ENCODE results near the gene AGXT2.

AGXT2 gene

DNA sequence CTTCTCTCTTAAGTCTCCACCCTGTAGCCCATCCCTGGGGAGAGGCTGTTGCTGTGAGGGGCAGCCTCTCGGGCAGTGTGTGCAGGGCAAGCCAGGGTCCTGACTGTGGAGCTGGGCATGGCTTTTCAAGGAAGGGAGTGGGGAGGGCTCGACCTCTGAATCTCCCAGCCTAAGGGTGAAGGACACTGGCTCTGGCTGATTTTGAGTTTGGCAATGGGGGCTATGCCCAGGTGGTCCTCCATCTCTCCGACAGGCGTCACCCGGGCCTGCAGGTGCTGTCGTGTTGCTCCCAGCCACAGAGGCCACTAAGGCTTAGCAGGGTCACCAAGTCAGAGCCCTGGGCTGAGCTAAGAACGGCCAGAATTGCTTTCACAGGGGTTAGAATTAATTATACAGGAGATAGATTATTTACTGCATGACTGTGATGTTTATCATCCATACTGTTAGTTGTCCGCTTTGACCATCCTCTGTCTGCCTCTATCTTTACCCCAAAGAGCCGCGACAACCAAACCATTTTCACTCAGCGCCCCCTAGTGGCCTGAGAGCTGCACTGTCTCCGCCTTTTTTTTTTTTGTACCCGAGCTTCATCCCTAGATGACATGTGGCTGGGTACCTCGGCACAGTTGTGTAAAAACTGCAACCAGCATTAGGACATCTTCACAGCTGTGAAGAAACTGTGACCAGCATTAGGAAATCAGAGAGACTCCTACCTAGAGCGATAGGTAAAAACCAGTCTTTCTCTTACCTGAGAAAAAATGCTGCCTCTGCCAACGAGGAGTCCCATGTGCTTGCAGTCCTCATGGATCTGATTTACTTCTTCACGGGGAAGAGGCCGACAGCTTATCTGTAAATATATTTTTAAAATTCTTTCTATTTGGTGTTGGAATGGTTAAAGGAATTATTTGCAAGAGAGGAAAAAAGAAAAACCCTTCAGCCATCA is 44.5 kb downstream of the AGXT2 start:
- H3K9me3 ChIP-seq = no peaks in the 10 kb centered on the region
- H3K4me3 ChIP-seq (ENCODE audit: low read depth in 1 of 2, low read length in 1 of 2) = no peak overlapping the region
- H3K27ac ChIP-seq = no peak overlapping the region
- TF ChIP-seq, protein P1, sequence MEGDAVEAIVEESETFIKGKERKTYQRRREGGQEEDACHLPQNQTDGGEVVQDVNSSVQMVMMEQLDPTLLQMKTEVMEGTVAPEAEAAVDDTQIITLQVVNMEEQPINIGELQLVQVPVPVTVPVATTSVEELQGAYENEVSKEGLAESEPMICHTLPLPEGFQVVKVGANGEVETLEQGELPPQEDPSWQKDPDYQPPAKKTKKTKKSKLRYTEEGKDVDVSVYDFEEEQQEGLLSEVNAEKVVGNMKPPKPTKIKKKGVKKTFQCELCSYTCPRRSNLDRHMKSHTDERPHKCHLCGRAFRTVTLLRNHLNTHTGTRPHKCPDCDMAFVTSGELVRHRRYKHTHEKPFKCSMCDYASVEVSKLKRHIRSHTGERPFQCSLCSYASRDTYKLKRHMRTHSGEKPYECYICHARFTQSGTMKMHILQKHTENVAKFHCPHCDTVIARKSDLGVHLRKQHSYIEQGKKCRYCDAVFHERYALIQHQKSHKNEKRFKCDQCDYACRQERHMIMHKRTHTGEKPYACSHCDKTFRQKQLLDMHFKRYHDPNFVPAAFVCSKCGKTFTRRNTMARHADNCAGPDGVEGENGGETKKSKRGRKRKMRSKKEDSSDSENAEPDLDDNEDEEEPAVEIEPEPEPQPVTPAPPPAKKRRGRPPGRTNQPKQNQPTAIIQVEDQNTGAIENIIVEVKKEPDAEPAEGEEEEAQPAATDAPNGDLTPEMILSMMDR (IDR thresholded peaks at IDR 0.05) = peak; percentile 74
- peaks cover 4% of the 10 kb centered on the region for H3K27me3 ChIP-seq
- no peaks in the 10 kb centered on the region for H3K4me1 ChIP-seq (ENCODE audit: control insufficient read depth in 1 of 2, insufficient read depth in 1 of 2, low read depth in 1 of 2, low read length in 1 of 2)
- H3K36me3 ChIP-seq = no peaks in the 10 kb centered on the region

DNA sequence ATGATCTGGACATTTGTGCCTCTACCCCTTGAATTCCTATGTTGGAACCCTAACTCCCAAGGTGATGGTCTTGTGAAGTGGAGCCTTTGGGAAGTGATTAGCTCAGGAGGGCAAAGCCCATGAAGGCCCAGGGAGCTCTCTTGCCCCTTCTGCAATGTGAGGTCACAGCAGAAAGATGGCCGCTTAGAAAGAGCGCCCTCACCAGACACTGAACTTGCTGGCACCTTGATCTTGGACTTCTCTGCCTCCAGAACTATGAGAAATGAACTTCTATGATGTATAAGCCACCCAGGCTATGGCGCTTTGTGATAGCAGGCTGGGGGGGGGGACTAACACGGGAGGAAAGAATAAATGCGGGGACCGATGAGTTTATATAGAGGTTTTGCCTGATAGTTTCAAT is 45.3 kb downstream of the AGXT2 start:
- Histone ChIP-seq H3K9me3 (no peaks in the 10 kb centered on the region), H3K27ac (no peak overlapping the region), H3K4me1 (ENCODE audit: control insufficient read depth in 1 of 2, insufficient read depth in 1 of 2, low read depth in 1 of 2, low read length in 1 of 2) (no peaks in the 10 kb centered on the region), H3K4me3 (ENCODE audit: low read depth in 1 of 2, low read length in 1 of 2) (no peak overlapping the region), H3K36me3 (no peaks in the 10 kb centered on the region), H3K27me3 (no peaks in the 10 kb centered on the region)
- TF ChIP-seq, protein P1 (IDR thresholded peaks at IDR 0.05) = no peak

DNA sequence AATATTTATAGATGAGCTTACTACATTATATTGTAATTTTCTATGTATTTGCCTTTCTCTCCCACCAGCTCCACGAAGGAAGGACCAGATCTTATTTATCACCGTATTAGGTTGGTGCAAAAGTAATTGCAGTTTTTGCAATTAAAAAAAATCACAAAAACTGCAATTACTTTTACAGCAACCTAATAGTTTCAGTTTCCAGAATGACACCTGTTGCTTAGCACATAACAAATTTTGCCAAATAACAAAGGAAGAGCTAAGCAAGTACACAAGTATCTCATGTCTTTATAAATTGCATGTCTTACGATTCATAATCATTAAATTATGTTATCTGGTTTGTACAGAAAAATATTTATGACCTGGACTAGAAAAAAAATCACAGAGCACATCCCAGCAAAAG is 45.9 kb downstream of the AGXT2 start:
- H3K9me3 ChIP-seq = no peaks in the 10 kb centered on the region
- H3K27me3 ChIP-seq = no peaks in the 10 kb centered on the region
- H3K4me3 ChIP-seq (ENCODE audit: low read depth in 1 of 2, low read length in 1 of 2) = no peak overlapping the region
- H3K27ac ChIP-seq = no peak overlapping the region
- no peaks in the 10 kb centered on the region for H3K4me1 ChIP-seq (ENCODE audit: control insufficient read depth in 1 of 2, insufficient read depth in 1 of 2, low read depth in 1 of 2, low read length in 1 of 2)
- H3K36me3 ChIP-seq = no peaks in the 10 kb centered on the region
- TF ChIP-seq, protein P1 (IDR thresholded peaks at IDR 0.05) = no peak

DNA sequence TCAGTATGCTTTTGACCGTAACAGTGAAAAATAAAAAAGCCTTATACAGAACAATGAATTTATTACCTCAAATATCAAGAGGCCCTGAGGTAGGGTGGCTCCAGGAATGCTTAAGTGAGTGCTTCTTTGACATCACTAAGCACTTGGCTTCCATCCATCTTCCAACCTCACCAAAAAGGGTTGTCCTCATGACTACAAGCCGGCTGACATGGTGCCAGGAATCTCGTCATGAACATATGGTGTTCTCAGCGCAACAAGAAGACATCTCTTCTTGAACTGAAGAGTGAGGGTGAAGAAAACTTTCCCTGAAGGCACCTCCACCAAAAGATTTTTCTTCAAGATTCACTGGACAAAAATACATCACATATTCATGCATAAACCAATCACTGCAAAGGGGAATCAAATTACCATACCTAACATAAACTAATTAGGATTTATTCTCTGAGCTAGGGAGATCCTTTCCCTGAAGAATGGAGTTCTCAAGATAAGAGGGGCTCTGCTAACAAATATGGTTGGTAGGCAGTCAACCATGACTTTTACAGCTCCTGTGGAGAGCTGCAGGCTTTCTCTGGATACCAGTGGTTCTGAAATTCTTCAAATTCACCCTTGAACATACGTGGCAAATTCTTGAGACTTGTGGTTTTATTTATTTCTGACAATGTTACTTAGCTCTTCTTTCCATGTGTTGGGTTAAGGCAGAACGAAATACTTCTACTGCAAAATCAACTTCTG is 49.5 kb downstream of the AGXT2 start:
- no peak overlapping the region for H3K27ac ChIP-seq
- no peaks in the 10 kb centered on the region for H3K4me1 ChIP-seq (ENCODE audit: control insufficient read depth in 1 of 2, insufficient read depth in 1 of 2, low read depth in 1 of 2, low read length in 1 of 2)
- H3K36me3 ChIP-seq = no peaks in the 10 kb centered on the region
- TF ChIP-seq, protein P1 (IDR thresholded peaks at IDR 0.05) = no peak
- H3K27me3 ChIP-seq = no peaks in the 10 kb centered on the region
- H3K9me3 ChIP-seq = no peaks in the 10 kb centered on the region
- no peak overlapping the region for H3K4me3 ChIP-seq (ENCODE audit: low read depth in 1 of 2, low read length in 1 of 2)

DNA sequence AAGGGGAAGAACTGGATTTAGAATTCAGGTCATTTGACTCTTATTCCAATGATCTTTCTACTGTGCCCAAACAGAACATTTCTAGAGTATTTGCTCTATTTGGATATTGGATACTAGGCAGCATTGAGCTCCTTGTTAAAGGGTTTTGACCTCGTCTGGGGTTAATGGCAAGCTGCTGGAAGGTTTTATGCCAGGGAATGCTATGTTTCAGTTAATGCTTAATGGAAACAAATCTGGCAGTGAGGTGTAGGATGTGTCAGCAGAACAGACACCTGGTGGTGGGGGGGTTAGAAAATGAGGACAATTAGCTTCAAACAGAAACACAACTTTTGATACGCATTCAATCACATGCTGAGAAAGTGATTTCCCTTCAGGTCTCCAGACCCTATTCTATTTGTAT is 51.5 kb downstream of the AGXT2 start:
- TF ChIP-seq, protein P1 (IDR thresholded peaks at IDR 0.05) = no peak
- Histone ChIP-seq H3K4me1 (ENCODE audit: control insufficient read depth in 1 of 2, insufficient read depth in 1 of 2, low read depth in 1 of 2, low read length in 1 of 2) (no peaks in the 10 kb centered on the region), H3K36me3 (no peaks in the 10 kb centered on the region)

More for the DNA sequence above, 51.5 kb downstream of the AGXT2 start:
- no peak overlapping the region for H3K27ac ChIP-seq
- H3K4me3 ChIP-seq (ENCODE audit: low read depth in 1 of 2, low read length in 1 of 2) = no peak overlapping the region
- no peaks in the 10 kb centered on the region for H3K9me3 ChIP-seq
- no peaks in the 10 kb centered on the region for H3K27me3 ChIP-seq

All from neutrophil (primary cell).